ENCODE results near the gene NAT8L.
A peak's percentile ranks its signal among the peaks of the same experiment; 100 is the strongest.

Gene NAT8L

DNA sequence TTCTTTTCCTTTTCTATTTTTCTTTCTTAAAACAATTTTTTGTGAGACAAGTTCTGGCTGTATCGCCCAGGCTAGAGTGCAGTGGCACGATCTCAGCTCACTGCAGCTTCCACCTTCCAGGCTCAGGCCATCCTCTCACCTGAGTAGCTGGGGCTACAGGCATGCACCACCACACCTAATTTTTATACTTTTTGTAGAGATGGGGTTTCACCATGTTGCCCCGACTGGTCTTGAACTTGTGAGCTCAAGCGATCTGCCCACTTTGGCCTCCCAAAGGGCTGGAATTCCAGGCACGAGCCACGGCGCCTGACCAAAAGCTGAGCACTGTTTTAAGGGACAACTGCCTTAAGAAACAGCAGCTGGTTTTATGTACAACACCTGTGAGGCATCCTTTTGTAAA is 9.3 kb upstream of the NAT8L start:
- Histone ChIP-seq H2AFZ (ENCODE audit: insufficient read depth, low read length, poor library complexity) (no peak overlapping the region), H3K23ac (ENCODE audit: low read length) (no peak overlapping the region), H3K27ac (ENCODE audit: low read depth, low read length) (no peak overlapping the region)

DNA sequence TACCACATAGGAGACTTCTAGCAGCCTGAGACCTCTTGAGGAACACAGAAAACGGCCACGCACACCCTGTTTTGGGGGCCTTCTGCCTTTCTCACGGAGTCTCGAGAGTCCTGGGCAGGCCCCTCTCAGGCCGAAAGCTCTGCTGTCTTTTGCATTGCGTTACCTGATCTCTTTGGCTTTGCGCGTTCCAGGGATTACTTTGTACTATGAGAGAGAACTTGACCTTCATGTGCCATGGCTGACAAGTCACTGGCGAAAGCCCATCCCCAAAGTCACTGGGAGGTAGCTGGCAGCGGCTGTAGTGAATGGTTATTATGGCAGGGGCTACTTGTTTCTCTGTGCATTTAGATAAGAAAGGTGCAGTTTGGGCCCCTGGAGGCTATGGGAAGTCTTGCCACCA is 8.0 kb upstream of the NAT8L start:
- no peak overlapping the region for H2BK5ac ChIP-seq (ENCODE audit: low read depth, low read length, poor library complexity)
- H2AK5ac ChIP-seq (ENCODE audit: low read length), result no peak overlapping the region
- H2BK120ac ChIP-seq (ENCODE audit: insufficient read depth, low read length, poor library complexity), result no peak overlapping the region
- no peak overlapping the region for H4K91ac ChIP-seq (ENCODE audit: low read depth, low read length)
- H3K4me1 ChIP-seq (ENCODE audit: control insufficient read depth in 1 of 2, insufficient read depth in 2 of 2, low read length in 2 of 2), result no peaks in the 10 kb centered on the region
- H3K27ac ChIP-seq (ENCODE audit: low read depth, low read length), result no peak overlapping the region
- no CpG with 5 or more reads among the region's 10 CpGs for WGBS (ENCODE audit: extremely low coverage, insufficient coverage, insufficient read length)
- no peak overlapping the region for H2BK12ac ChIP-seq (ENCODE audit: low read length)
- peaks cover under 1% of the 10 kb centered on the region for H3K27me3 ChIP-seq (ENCODE audit: insufficient read depth, low read length)
- peaks cover 3% of the 10 kb centered on the region for H3K9me3 ChIP-seq (ENCODE audit: insufficient read depth, low read depth, low read length)
- no peak overlapping the region for H3K14ac ChIP-seq (ENCODE audit: low read length)
- H4K8ac ChIP-seq (ENCODE audit: low read depth, low read length), result no peak overlapping the region
- H3K4ac ChIP-seq (ENCODE audit: low read depth, low read length), result no peak overlapping the region
- H4K12ac ChIP-seq (ENCODE audit: low read depth, low read length), result no peak overlapping the region
- no peak overlapping the region for H3K9ac ChIP-seq (ENCODE audit: low read length)
- H3K23ac ChIP-seq (ENCODE audit: low read length), result no peak overlapping the region
- no peak overlapping the region for H3K18ac ChIP-seq (ENCODE audit: low read length)
- H3K36me3 ChIP-seq (ENCODE audit: control insufficient read depth in 1 of 2, insufficient read depth in 2 of 2, low read length in 2 of 2), result no peaks in the 10 kb centered on the region
- DNase-seq, result no peak
- H2AFZ ChIP-seq (ENCODE audit: insufficient read depth, low read length, poor library complexity), result no peak overlapping the region
- no peaks in the 10 kb centered on the region for H3K79me2 ChIP-seq (ENCODE audit: control insufficient read depth, insufficient read depth, low read length, poor library complexity)
- no peak overlapping the region for H3K4me2 ChIP-seq (ENCODE audit: low read length)
- H3K79me1 ChIP-seq (ENCODE audit: low read length), result no peaks in the 10 kb centered on the region
- H3K4me3 ChIP-seq (ENCODE audit: low read depth, low read length), result no peak overlapping the region

More for the DNA sequence above, 9.3 kb upstream of the NAT8L start:
- WGBS (ENCODE audit: extremely low coverage, insufficient coverage, insufficient read length), result no CpG with 5 or more reads among the region's 7 CpGs
- no peak overlapping the region for H4K12ac ChIP-seq (ENCODE audit: low read depth, low read length)
- H2BK120ac ChIP-seq (ENCODE audit: insufficient read depth, low read length, poor library complexity), result no peak overlapping the region
- no peak overlapping the region for H4K8ac ChIP-seq (ENCODE audit: low read depth, low read length)
- peaks cover 3% of the 10 kb centered on the region for H3K9me3 ChIP-seq (ENCODE audit: insufficient read depth, low read depth, low read length)
- H2AK5ac ChIP-seq (ENCODE audit: low read length), result no peak overlapping the region
- H3K18ac ChIP-seq (ENCODE audit: low read length), result no peak overlapping the region
- no peak overlapping the region for H4K91ac ChIP-seq (ENCODE audit: low read depth, low read length)
- no peaks in the 10 kb centered on the region for H3K4me1 ChIP-seq (ENCODE audit: control insufficient read depth in 1 of 2, insufficient read depth in 2 of 2, low read length in 2 of 2)
- no peak overlapping the region for H3K4me2 ChIP-seq (ENCODE audit: low read length)
- no peak overlapping the region for H3K4ac ChIP-seq (ENCODE audit: low read depth, low read length)
- H3K79me1 ChIP-seq (ENCODE audit: low read length), result no peaks in the 10 kb centered on the region
- H3K27me3 ChIP-seq (ENCODE audit: insufficient read depth, low read length), result no peaks in the 10 kb centered on the region
- H3K4me3 ChIP-seq (ENCODE audit: low read depth, low read length), result no peak overlapping the region
- H2BK5ac ChIP-seq (ENCODE audit: low read depth, low read length, poor library complexity), result no peak overlapping the region
- H3K36me3 ChIP-seq (ENCODE audit: control insufficient read depth in 1 of 2, insufficient read depth in 2 of 2, low read length in 2 of 2), result no peaks in the 10 kb centered on the region
- no peak overlapping the region for H2BK12ac ChIP-seq (ENCODE audit: low read length)
- H3K9ac ChIP-seq (ENCODE audit: low read length), result no peak overlapping the region
- DNase-seq, result no peak
- H3K14ac ChIP-seq (ENCODE audit: low read length), result no peak overlapping the region
- no peaks in the 10 kb centered on the region for H3K79me2 ChIP-seq (ENCODE audit: control insufficient read depth, insufficient read depth, low read length, poor library complexity)

DNA sequence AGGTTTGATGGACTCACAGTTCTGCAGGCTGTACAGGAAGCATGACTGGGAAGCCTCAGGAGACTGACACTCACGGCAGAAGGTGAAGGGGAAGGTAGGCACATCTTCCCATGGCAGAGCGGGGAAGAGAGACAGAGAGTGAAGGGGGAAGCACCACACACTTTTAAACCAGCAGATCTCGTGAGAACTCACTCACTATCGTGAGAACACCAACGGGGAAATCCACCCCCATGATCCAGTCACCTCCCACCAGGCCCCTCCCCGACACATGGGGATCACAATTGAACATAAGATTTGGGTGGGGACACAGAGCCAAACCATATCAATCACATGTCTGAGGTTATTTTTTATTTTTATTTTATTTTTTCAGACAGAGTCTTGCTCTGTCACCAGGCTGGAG is 4.9 kb upstream of the NAT8L start:
- no peak overlapping the region for H3K4me3 ChIP-seq (ENCODE audit: low read depth, low read length)
- peaks cover 23% of the 10 kb centered on the region for H3K27me3 ChIP-seq (ENCODE audit: insufficient read depth, low read length)
- H3K79me2 ChIP-seq (ENCODE audit: control insufficient read depth, insufficient read depth, low read length, poor library complexity), result no peaks in the 10 kb centered on the region
- no peak overlapping the region for H3K27ac ChIP-seq (ENCODE audit: low read depth, low read length)
- no peak overlapping the region for H3K18ac ChIP-seq (ENCODE audit: low read length)
- H3K9ac ChIP-seq (ENCODE audit: low read length), result no peak overlapping the region
- no peaks in the 10 kb centered on the region for H3K79me1 ChIP-seq (ENCODE audit: low read length)
- H2BK5ac ChIP-seq (ENCODE audit: low read depth, low read length, poor library complexity), result no peak overlapping the region
- no peak overlapping the region for H3K4ac ChIP-seq (ENCODE audit: low read depth, low read length)
- no peak overlapping the region for H4K8ac ChIP-seq (ENCODE audit: low read depth, low read length)
- WGBS (ENCODE audit: extremely low coverage, insufficient coverage, insufficient read length), result no CpG with 5 or more reads among the region's 6 CpGs
- H4K91ac ChIP-seq (ENCODE audit: low read depth, low read length), result no peak overlapping the region
- H3K4me1 ChIP-seq (ENCODE audit: control insufficient read depth in 1 of 2, insufficient read depth in 2 of 2, low read length in 2 of 2), result peaks cover 3 to 5% of the 10 kb centered on the region in 2 experiments
- DNase-seq, result no peak
- no peak overlapping the region for H3K14ac ChIP-seq (ENCODE audit: low read length)
- peaks cover 8% of the 10 kb centered on the region for H3K9me3 ChIP-seq (ENCODE audit: insufficient read depth, low read depth, low read length)
- H2BK12ac ChIP-seq (ENCODE audit: low read length), result no peak overlapping the region
- no peak overlapping the region for H3K4me2 ChIP-seq (ENCODE audit: low read length)
- H2BK120ac ChIP-seq (ENCODE audit: insufficient read depth, low read length, poor library complexity), result no peak overlapping the region
- H3K23ac ChIP-seq (ENCODE audit: low read length), result no peak overlapping the region
- H2AFZ ChIP-seq (ENCODE audit: insufficient read depth, low read length, poor library complexity), result no peak overlapping the region
- no peaks in the 10 kb centered on the region for H3K36me3 ChIP-seq (ENCODE audit: control insufficient read depth in 1 of 2, insufficient read depth in 2 of 2, low read length in 2 of 2)
- no peak overlapping the region for H4K12ac ChIP-seq (ENCODE audit: low read depth, low read length)
- H2AK5ac ChIP-seq (ENCODE audit: low read length), result no peak overlapping the region

DNA sequence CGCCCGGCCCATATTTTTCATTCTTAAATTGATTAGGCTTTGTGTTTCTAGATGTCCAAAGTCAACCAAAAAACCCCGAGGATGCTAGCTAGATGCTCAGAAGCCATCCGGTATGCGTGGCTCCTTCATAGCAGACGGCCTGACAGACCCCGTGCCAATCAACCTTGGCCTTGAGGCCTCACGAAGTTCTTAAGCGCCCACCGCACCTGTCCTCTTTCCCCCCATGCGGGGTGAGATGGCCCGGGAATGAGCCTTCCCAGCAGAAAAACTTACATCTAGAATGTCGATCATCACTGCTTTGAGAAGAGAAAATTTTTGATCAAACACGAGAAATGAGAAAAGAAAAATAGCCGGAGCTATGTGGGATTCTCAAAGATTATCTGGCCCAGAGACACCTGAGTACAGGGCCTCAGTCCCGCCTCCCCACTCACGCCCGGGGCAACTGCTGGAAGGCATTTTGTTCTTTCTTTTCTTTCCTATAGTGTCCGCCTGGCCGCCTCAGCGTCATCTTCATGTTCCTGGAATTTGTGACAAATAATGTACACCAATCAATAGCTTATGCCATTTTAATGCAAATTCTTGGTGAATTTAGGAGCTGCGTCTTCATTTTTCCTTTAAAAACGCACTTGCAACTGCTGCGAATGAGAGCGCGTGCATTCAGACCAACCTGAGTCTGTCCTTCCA is 1.6 kb upstream of the NAT8L start:
- H3K4me3 ChIP-seq (ENCODE audit: low read depth, low read length), result no peak overlapping the region
- no peak overlapping the region for H2BK120ac ChIP-seq (ENCODE audit: insufficient read depth, low read length, poor library complexity)
- no peaks in the 10 kb centered on the region for H3K79me2 ChIP-seq (ENCODE audit: control insufficient read depth, insufficient read depth, low read length, poor library complexity)
- peaks cover 3 to 5% of the 10 kb centered on the region in 2 experiments for H3K4me1 ChIP-seq (ENCODE audit: control insufficient read depth in 1 of 2, insufficient read depth in 2 of 2, low read length in 2 of 2)
- no CpG with 5 or more reads among the region's 26 CpGs for WGBS (ENCODE audit: extremely low coverage, insufficient coverage, insufficient read length)
- no peak overlapping the region for H3K9ac ChIP-seq (ENCODE audit: low read length)
- H3K79me1 ChIP-seq (ENCODE audit: low read length), result no peaks in the 10 kb centered on the region
- H4K12ac ChIP-seq (ENCODE audit: low read depth, low read length), result no peak overlapping the region
- peaks cover 7% of the 10 kb centered on the region for H3K9me3 ChIP-seq (ENCODE audit: insufficient read depth, low read depth, low read length)
- no peak overlapping the region for H3K4ac ChIP-seq (ENCODE audit: low read depth, low read length)
- no peak overlapping the region for H2AFZ ChIP-seq (ENCODE audit: insufficient read depth, low read length, poor library complexity)
- no peak overlapping the region for H3K18ac ChIP-seq (ENCODE audit: low read length)
- H2BK5ac ChIP-seq (ENCODE audit: low read depth, low read length, poor library complexity), result no peak overlapping the region
- H4K8ac ChIP-seq (ENCODE audit: low read depth, low read length), result no peak overlapping the region
- no peak overlapping the region for H2AK5ac ChIP-seq (ENCODE audit: low read length)
- H3K27me3 ChIP-seq (ENCODE audit: insufficient read depth, low read length), result peaks cover 43% of the 10 kb centered on the region
- H3K14ac ChIP-seq (ENCODE audit: low read length), result no peak overlapping the region
- no peak overlapping the region for H2BK12ac ChIP-seq (ENCODE audit: low read length)
- H3K36me3 ChIP-seq (ENCODE audit: control insufficient read depth in 1 of 2, insufficient read depth in 2 of 2, low read length in 2 of 2), result no peaks in the 10 kb centered on the region
- H3K4me2 ChIP-seq (ENCODE audit: low read length), result no peak overlapping the region
- peak overlapping the region; percentile 52 for H3K23ac ChIP-seq (ENCODE audit: low read length)
- peak in 1 of 2 donors; percentile 28 for DNase-seq
- no peak overlapping the region for H4K91ac ChIP-seq (ENCODE audit: low read depth, low read length)
- no peak overlapping the region for H3K27ac ChIP-seq (ENCODE audit: low read depth, low read length)
